Kidney (tissue), 14 donors: ENCODE data around the gene OGDH. TPM values are rescaled to one million over a fixed set of nuclear protein-coding genes. Genes with fewer than 3 reads are reported as not detected.

Experiments
- DNase-seq, 5 donors: peaks; one replicate each; pipeline ENCODE4 v3.0.0-alpha.2; 2013 to 2020
- FAIRE-seq: peaks from 2 replicates; lab custom pipeline; 2012; peaks lifted over from hg19 to GRCh38; lab: Jason Lieb, UNC
- H3K27ac ChIP-seq, 2 donors: one replicate each; pipeline ENCODE4 v1.7.0; 2013; ENCODE audit warnings: low read depth in 2 of 2, low read length in 2 of 2, inconsistent platforms in 1 of 2
- H3K27me3 ChIP-seq: one replicate; pipeline ENCODE4 v1.7.1; 2013; ENCODE audit warnings: low read length, inconsistent platforms; ENCODE audit not compliant: control insufficient read depth, insufficient read depth
- H3K36me3 ChIP-seq, 3 donors: one replicate each; pipeline versions ENCODE4 v1.7.0 to v1.7.1; 2013; ENCODE audit warnings: low read length in 3 of 3, control low read depth in 1 of 3, inconsistent platforms in 1 of 3; ENCODE audit not compliant: insufficient read depth in 3 of 3, control insufficient read depth in 2 of 3
- H3K4me1 ChIP-seq, 3 donors: one replicate each; pipeline versions ENCODE4 v1.7.0 to v1.7.1; 2013; ENCODE audit warnings: low read length in 3 of 3, inconsistent platforms in 1 of 3, low read depth in 1 of 3; ENCODE audit not compliant: control insufficient read depth in 2 of 3, insufficient read depth in 2 of 3
- H3K4me3 ChIP-seq, 3 donors: one replicate each; pipeline versions ENCODE4 v1.7.0 to v1.8.1; 2013; ENCODE audit warnings: low read length in 3 of 3, control low read depth in 1 of 3, inconsistent platforms in 1 of 3
- H3K9ac ChIP-seq, 3 donors: one replicate each; pipeline versions ENCODE4 v1.7.0 to v1.7.1; 2013; ENCODE audit warnings: low read length in 3 of 3, control low read depth in 1 of 3, inconsistent platforms in 1 of 3
- H3K9me3 ChIP-seq, 3 donors: one replicate each; pipeline versions ENCODE4 v1.7.0 to v1.7.1; 2013; ENCODE audit warnings: low read length in 3 of 3, control low read depth in 1 of 3, inconsistent platforms in 1 of 3; ENCODE audit not compliant: control insufficient read depth in 2 of 3, insufficient read depth in 1 of 3
- CTCF ChIP-seq: IDR thresholded peaks from 3 replicates; pipeline ENCODE4 v1.5.1; 2012; ENCODE audit warnings: mild to moderate bottlenecking, moderate library complexity, borderline replicate concordance; ENCODE audit not compliant: insufficient read depth; ENCODE audit errors: extremely low read depth
- intact Hi-C: fragments of 100-400 bp; cut with DNase I; formaldehyde crosslinking; loops from one replicate; pipeline ENCODE4 v1.11.1; 2022
- polyA plus RNA-seq: library from polyadenylated mRNA; stranded (reverse); fragments of 350-450 nt; fragmentation: Illumina TruSeq; extraction: RNeasy Lipid Tissue Mini Kit (QIAGEN cat#74804); gene quantifications from one replicate; pipeline ENCODE4 v1.2.3, GENCODE V29; 2014; ENCODE audit warnings: low read depth, low replicate concordance; ENCODE audit not compliant: insufficient read depth
- total RNA-seq: library from RNA; stranded (reverse); fragmentation: NEBNext Ultra II Directional; extraction: Animal tissue kit (Norgen Biotek cat#: 25700); gene quantifications from one replicate; pipeline ENCODE4 v1.2.1, GENCODE V29; 2021
- donor health status: control.
- donor health status: control.
- donor health status: control.
- donor health status: control.
- donor health status: control.
- donor health status: DM: yes; HTN: yes; CAD: no.
- donor health status: Normal renal cell carcinoma (clear cell type).

OGDH gene
- total and polyA plus RNA-seq, 2 donors from 2014 or later, result 108 to 132 TPM

- Histone ChIP-seq H3K4me1 (peaks cover 3 to 23% (median 19%) of the 10 kb centered on the region in 3 donors), H3K27me3 (no peaks in the 10 kb centered on the region), H3K9ac (no peak overlapping the region), H3K9me3 (no peaks in the 10 kb centered on the region), H3K36me3 (peaks cover 27 to 66% (median 53%) of the 10 kb centered on the region in 3 donors), H3K4me3 (no peak overlapping the region), H3K27ac (no peak overlapping the region)
- DNase-seq, result no peak
- no peak for FAIRE-seq
- intact Hi-C loops, result no loop called here
- TF ChIP-seq CTCF, result no peak
Observed at GRCh38 chr7:44569959-44570358, 36.5 kb upstream of the OGDH start.

GRCh38 chr7:44572771-44573170 lies 33.7 kb upstream of the OGDH start:
- no peaks in the 10 kb centered on the region for H3K9me3 ChIP-seq
- DNase-seq, result no peak
- peaks cover 25 to 56% (median 42%) of the 10 kb centered on the region in 3 donors for H3K36me3 ChIP-seq
- H3K9ac ChIP-seq, result peak overlapping the region; percentile 34 to 88 (median 61)
- peak overlapping the region; percentile 87 to 95 (median 90) for H3K4me3 ChIP-seq
- no peak for TF ChIP-seq CTCF
- H3K4me1 ChIP-seq, result peaks cover 3 to 25% (median 19%) of the 10 kb centered on the region in 3 donors
- intact Hi-C loops, result no loop called here
- H3K27ac ChIP-seq, result no peak overlapping the region
- H3K27me3 ChIP-seq, result no peaks in the 10 kb centered on the region
- FAIRE-seq, result no peak

- H3K4me1 ChIP-seq, result peaks cover 3 to 24% (median 19%) of the 10 kb centered on the region in 3 donors
- H3K4me3 ChIP-seq, result peak within 1 kb of the TSS; percentile 87 to 95 (median 90)
- peaks cover 22 to 53% (median 36%) of the 10 kb centered on the region in 3 donors for H3K36me3 ChIP-seq
- H3K9ac ChIP-seq, result peak within 1 kb of the TSS; percentile 34 to 88 (median 61)
- peak; percentile 95 to 98 (median 98) for DNase-seq
- intact Hi-C loops, result no loop called here
- no peaks in the 10 kb centered on the region for H3K9me3 ChIP-seq
- H3K27ac ChIP-seq, result peak within 1 kb of the TSS; percentile 47 to 88
- H3K27me3 ChIP-seq, result no peaks in the 10 kb centered on the region
- TF ChIP-seq CTCF, result no peak
- FAIRE-seq, result no peak
Observed at GRCh38 chr7:44573464-44574286, 32.8 kb upstream of the OGDH start, which contains the start of gene DDX56. TSS of gene DDX56 (minus strand) at chr7:44573908. CDS start at chr7:44573895, 13 bp downstream.
